B cell (primary cell): Measurements from ENCODE around the gene PLIN4. TPM values are rescaled to one million over a fixed set of nuclear protein-coding genes. Genes with fewer than 3 reads are reported as not detected.

Source experiments
- ATAC-seq: fragments of 200-7000 bp; cut with Tn5 transposase; one replicate; pipeline ENCODE4 v1.10.0; 2021; ENCODE audit warnings: low read depth, mild to moderate bottlenecking, moderate number of reproducible peaks, moderate library complexity
- CTCF ChIA-PET: fragments of 350-600 bp; sonication (Branson Sonifier 250); formaldehyde crosslinking; loops from one replicate; lab custom pipeline; 2021; ENCODE audit warnings: antibody characterized with exemption, inconsistent platforms; lab: Charles Lee
- POLR2A ChIA-PET: fragments of 350-600 bp; sonication (Branson Sonifier 250); formaldehyde crosslinking; loops from one replicate; lab custom pipeline; 2021; ENCODE audit warnings: antibody characterized with exemption; lab: Charles Lee
- DNase-seq: peaks from one replicate; pipeline ENCODE4 v3.0.0; 2013
- H2AFZ ChIP-seq: 2 replicates; pipeline ENCODE4 v1.6.1; 2012; ENCODE audit warnings: mild to moderate bottlenecking, low read depth, low read length; ENCODE audit not compliant: insufficient read depth, poor library complexity, severe bottlenecking
- H3K27ac ChIP-seq, 2 donors: 1 replicate in 1 of 2; 2 replicates in 1 of 2; pipeline ENCODE4 v1.5.1; 2012 to 2013; ENCODE audit warnings: low read length in 2 of 2, mild to moderate bottlenecking in 2 of 2, moderate library complexity in 1 of 2
- H3K27me3 ChIP-seq, 4 experiments: fragments of 200-600 bp in 1 of 4; sonication (generic) in 1 of 4; replicated peaks in 1 of 4; 1 replicate in 2 of 4; 2 replicates in 2 of 4; pipeline versions ENCODE4 v1.6.1 to v1.7.0; 2013 to 2016; ENCODE audit warnings: low read length in 3 of 4, mild to moderate bottlenecking in 2 of 4, mixed read lengths in 1 of 4, moderate library complexity in 1 of 4; ENCODE audit not compliant: insufficient read depth in 4 of 4, control insufficient read depth in 3 of 4; ENCODE audit errors: control extremely low read depth in 1 of 4
- H3K36me3 ChIP-seq, 2 experiments: replicated peaks in 1 of 2; 1 replicate in 1 of 2; 2 replicates in 1 of 2; pipeline versions ENCODE4 v1.6.1 to v1.7.1; 2013; ENCODE audit warnings: low read length in 1 of 2; ENCODE audit not compliant: insufficient read depth in 2 of 2, control insufficient read depth in 1 of 2; ENCODE audit errors: control extremely low read depth in 1 of 2, extremely low read depth in 1 of 2
- H3K4me1 ChIP-seq, 2 donors: fragments of 200-600 bp in 1 of 2; sonication (generic) in 1 of 2; 1 replicate in 1 of 2; 2 replicates in 1 of 2; pipeline versions ENCODE4 v1.5.1 to v1.6.1; 2013 to 2017; ENCODE audit warnings: low read length in 2 of 2; ENCODE audit not compliant: control insufficient read depth in 2 of 2, insufficient read depth in 2 of 2
- H3K4me2 ChIP-seq: replicated peaks from 2 replicates; pipeline ENCODE3; 2012; ENCODE audit warnings: mild to moderate bottlenecking, low read depth, low read length; ENCODE audit not compliant: poor library complexity, severe bottlenecking
- H3K4me3 ChIP-seq, 5 experiments: fragments of 200-600 bp in 1 of 5; sonication (generic) in 1 of 5; 1 replicate in 3 of 5; 2 replicates in 2 of 5; pipeline versions ENCODE4 v1.5.1 to v1.7.0; 2011 to 2016; ENCODE audit warnings: low read length in 4 of 5, mild to moderate bottlenecking in 4 of 5, low read depth in 2 of 5, control low read depth in 1 of 5, moderate library complexity in 1 of 5; ENCODE audit not compliant: insufficient read depth in 1 of 5; ENCODE audit errors: control extremely low read depth in 1 of 5, extremely low read depth in 1 of 5
- H3K79me2 ChIP-seq: fragments of 200-600 bp; sonication (generic); one replicate; pipeline ENCODE4 v1.6.0; 2016; ENCODE audit warnings: low read length; ENCODE audit not compliant: control insufficient read depth, insufficient read depth
- H3K9ac ChIP-seq: fragments of 200-600 bp; sonication (generic); 2 replicates; pipeline ENCODE4 v1.6.1; 2017; ENCODE audit warnings: mild to moderate bottlenecking, low read length, moderate library complexity
- H3K9me3 ChIP-seq, 3 donors: one replicate each; pipeline versions ENCODE4 v1.6.1 to v1.7.1; 2013; ENCODE audit warnings: low read length in 2 of 3; ENCODE audit not compliant: control insufficient read depth in 2 of 3, insufficient read depth in 1 of 3; ENCODE audit errors: control extremely low read depth in 1 of 3
- H4K20me1 ChIP-seq: 2 replicates; pipeline ENCODE4 v1.6.0; 2012; ENCODE audit warnings: mild to moderate bottlenecking, low read length; ENCODE audit not compliant: insufficient read depth, control insufficient read depth, poor library complexity, severe bottlenecking
- H3K27ac Mint-ChIP-seq: one replicate; pipeline ENCODE4 v1.8.0; 2021; ENCODE audit warnings: mixed read lengths
- H3K27me3 Mint-ChIP-seq: one replicate; pipeline ENCODE4 v1.8.0; 2021; ENCODE audit warnings: mixed read lengths
- H3K4me1 Mint-ChIP-seq: one replicate; pipeline ENCODE4 v1.8.0; 2021; ENCODE audit warnings: mixed read lengths
- H3K4me3 Mint-ChIP-seq: one replicate; pipeline ENCODE4 v1.8.0; 2021; ENCODE audit warnings: mixed read lengths
- H3K9me3 Mint-ChIP-seq: one replicate; pipeline ENCODE4 v1.8.0; 2022; ENCODE audit warnings: mixed read lengths; ENCODE audit not compliant: insufficient read depth
- EZH2 ChIP-seq: IDR thresholded peaks from 2 replicates; pipeline ENCODE4 v1.6.1; 2012; ENCODE audit warnings: borderline replicate concordance, low read depth, mild to moderate bottlenecking, moderate library complexity, low read length; ENCODE audit not compliant: insufficient read depth, poor library complexity, severe bottlenecking
- WGBS: methylation state at CpG from one replicate; pipeline ENCODE4 v1.1.5; 2013; ENCODE audit warnings: missing lambda C conversion rate; ENCODE audit not compliant: insufficient coverage; 5-methylcytosine and 5-hydroxymethylcytosine counted together
- intact Hi-C: fragments of 100-400 bp; cut with micrococcal nuclease; formaldehyde crosslinking; loops from one replicate; pipeline ENCODE4 v1.10.0; 2022
- polyA plus RNA-seq: library from polyadenylated mRNA; depleted of rRNA; stranded (reverse); fragments of >200 nt; gene quantifications from 2 replicates; pipeline ENCODE4 v1.2.3, GENCODE V29; 2012
- total RNA-seq, 2 donors: library from RNA; stranded (reverse); fragments of 120-200 nt in 1 of 2; gene quantifications; 1 replicate in 1 of 2; 2 replicates in 1 of 2; pipeline versions ENCODE4 v1.2.3 to v1.2.4, GENCODE V29; 2013 to 2022
- TF ChIP-seq, protein P1 (sequence below): fragments of 200-600 bp; IDR thresholded peaks from one replicate; pipeline ENCODE4 v1.8.0; 2022; ENCODE audit warnings: antibody characterized with exemption, mild to moderate bottlenecking

The PLIN4 gene
- total and polyA plus RNA-seq, 2 donors (not counting 1 experiment from before 2014, with no cell fraction given): 0.04 to 0.07 TPM

DNA sequence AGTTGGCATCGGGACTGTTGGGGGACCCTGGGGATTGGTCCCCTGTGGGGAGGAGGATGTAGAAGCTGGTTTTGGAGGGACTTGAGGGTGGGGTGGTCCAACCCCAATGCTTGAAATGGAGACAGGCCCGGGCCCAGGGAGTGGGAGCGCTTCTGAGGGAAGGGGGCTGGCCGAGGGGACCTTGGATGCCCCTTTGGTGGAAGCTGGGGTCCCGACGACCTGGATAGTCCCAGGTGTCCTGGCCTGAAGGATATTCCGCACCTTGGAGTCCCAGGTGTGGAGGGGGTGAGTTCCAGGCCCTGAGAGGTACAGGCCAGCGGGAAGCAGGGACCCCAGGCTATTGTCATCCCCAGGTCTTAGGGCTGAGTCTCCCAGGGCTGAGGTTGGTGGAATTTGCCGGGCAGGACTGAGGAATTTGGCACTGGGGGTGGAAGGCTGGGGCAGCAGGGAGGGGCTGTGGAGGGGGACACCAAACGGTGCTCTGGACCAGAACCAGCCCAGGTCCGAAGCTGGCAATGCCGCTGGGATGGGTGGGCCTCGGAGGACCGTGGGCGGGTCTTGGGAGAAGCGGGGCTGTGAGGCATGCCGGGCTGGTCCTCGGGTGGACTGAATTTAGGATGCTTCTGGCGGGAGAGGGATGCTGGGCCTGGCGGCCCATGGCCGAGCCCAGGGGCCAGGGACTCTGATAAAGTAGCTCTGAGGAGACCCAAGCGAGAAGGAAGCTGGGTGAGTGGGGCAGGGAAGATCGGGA is 44.3 kb downstream of the PLIN4 start:
- TF ChIP-seq, protein P1, sequence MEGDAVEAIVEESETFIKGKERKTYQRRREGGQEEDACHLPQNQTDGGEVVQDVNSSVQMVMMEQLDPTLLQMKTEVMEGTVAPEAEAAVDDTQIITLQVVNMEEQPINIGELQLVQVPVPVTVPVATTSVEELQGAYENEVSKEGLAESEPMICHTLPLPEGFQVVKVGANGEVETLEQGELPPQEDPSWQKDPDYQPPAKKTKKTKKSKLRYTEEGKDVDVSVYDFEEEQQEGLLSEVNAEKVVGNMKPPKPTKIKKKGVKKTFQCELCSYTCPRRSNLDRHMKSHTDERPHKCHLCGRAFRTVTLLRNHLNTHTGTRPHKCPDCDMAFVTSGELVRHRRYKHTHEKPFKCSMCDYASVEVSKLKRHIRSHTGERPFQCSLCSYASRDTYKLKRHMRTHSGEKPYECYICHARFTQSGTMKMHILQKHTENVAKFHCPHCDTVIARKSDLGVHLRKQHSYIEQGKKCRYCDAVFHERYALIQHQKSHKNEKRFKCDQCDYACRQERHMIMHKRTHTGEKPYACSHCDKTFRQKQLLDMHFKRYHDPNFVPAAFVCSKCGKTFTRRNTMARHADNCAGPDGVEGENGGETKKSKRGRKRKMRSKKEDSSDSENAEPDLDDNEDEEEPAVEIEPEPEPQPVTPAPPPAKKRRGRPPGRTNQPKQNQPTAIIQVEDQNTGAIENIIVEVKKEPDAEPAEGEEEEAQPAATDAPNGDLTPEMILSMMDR: no peak
- no peak for TF ChIP-seq EZH2
- intact Hi-C loops: loop anchor here (5.0 to 10.0 kb wide), 5 partner anchors 147 to 1151 kb away; partner anchors contain the start of genes DOHH, EEF2, FZR1 and PLIN3
- Mint-ChIP-seq H3K27ac (peak overlapping the region; percentile 50), H3K9me3 (no peaks in the 10 kb centered on the region), H3K4me3 (peak overlapping the region; percentile 73), H3K27me3 (no peaks in the 10 kb centered on the region), H3K4me1 (peaks cover 22% of the 10 kb centered on the region)
- no peak overlapping the region for H3K9ac ChIP-seq
- peaks cover 20% of the 10 kb centered on the region for H4K20me1 ChIP-seq
- POLR2A ChIA-PET: no interaction called here
- H3K4me2 ChIP-seq: peak overlapping the region; percentile 99
- no peak for ATAC-seq
- peaks cover 20 to 31% of the 10 kb centered on the region in 2 donors for H3K4me1 ChIP-seq
- no peak overlapping the region for H3K27ac ChIP-seq
- peaks cover 0 to 15% of the 10 kb centered on the region in 2 experiments for H3K36me3 ChIP-seq
- peak overlapping the region; percentile 36 for H2AFZ ChIP-seq
- DNase-seq: no peak
- H3K27me3 ChIP-seq: no peaks in the 10 kb centered on the region
- peak overlapping the region in 3 of 5 experiments; percentile 11 to 23 (median 19) for H3K4me3 ChIP-seq
- CTCF ChIA-PET: interaction anchor here (0.6 kb wide), 1 partner anchor 1525 kb away, joined by 3 read pairs; no protein-coding TSS in a partner anchor
- H3K9me3 ChIP-seq: no peaks in the 10 kb centered on the region
- peaks cover 26% of the 10 kb centered on the region for H3K79me2 ChIP-seq
- WGBS: 32% methylated on average over 21 of the region's 23 CpGs
